ENCODE results near the gene PLCD4.

DNA sequence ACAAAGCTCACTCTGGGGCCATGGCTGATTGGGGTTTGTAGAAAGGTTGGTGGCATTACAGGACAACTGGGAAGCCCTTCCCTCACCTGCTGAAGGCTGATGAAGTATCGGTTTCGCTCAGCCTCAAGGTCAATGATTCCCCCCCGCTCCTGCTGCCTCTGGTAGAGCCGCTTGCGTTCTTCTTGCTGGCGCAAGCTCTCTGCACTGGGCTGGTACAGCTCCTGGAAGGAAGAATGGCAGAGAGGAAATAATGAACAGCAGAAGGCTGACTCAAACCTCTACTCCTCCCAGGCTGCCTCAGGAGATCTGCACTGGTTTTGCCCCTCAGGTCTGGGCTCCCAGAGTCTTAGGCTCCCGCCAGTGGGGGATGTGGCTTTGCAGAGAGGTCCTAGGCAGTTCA, 57.0 kb downstream of the PLCD4 start:
- TF ChIP-seq, protein P1, sequence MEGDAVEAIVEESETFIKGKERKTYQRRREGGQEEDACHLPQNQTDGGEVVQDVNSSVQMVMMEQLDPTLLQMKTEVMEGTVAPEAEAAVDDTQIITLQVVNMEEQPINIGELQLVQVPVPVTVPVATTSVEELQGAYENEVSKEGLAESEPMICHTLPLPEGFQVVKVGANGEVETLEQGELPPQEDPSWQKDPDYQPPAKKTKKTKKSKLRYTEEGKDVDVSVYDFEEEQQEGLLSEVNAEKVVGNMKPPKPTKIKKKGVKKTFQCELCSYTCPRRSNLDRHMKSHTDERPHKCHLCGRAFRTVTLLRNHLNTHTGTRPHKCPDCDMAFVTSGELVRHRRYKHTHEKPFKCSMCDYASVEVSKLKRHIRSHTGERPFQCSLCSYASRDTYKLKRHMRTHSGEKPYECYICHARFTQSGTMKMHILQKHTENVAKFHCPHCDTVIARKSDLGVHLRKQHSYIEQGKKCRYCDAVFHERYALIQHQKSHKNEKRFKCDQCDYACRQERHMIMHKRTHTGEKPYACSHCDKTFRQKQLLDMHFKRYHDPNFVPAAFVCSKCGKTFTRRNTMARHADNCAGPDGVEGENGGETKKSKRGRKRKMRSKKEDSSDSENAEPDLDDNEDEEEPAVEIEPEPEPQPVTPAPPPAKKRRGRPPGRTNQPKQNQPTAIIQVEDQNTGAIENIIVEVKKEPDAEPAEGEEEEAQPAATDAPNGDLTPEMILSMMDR (IDR thresholded peaks at IDR 0.05 in 4 of 5, conservative IDR thresholded peaks at IDR 0.05 in 1 of 5) = no peak
- TF ChIP-seq POLR2A (IDR thresholded peaks at IDR 0.05) = no peak

All from gastrocnemius medialis (tissue), 4 donors.